Cardiac muscle cell (in vitro differentiated cells and primary cell): Measurements from ENCODE around the gene ERO1B. TPM values are rescaled to one million over a fixed set of nuclear protein-coding genes. Genes with fewer than 3 reads are reported as not detected.

Experiments
- DNase-seq, 2 donors: peaks; one replicate each; pipeline versions ENCODE4 v3.0.0 to v3.0.0-alpha.2; 2010 to 2017; ENCODE audit warnings: low read depth in 1 of 2, low spot score in 1 of 2
- H3K27ac ChIP-seq: fragments of 200-600 bp; sonication (generic); 2 replicates; pipeline ENCODE4 v1.5.1; 2016
- H3K27me3 ChIP-seq: fragments of 200-600 bp; sonication (generic); 2 replicates; pipeline ENCODE4 v1.6.0; 2016; ENCODE audit warnings: control low read depth
- H3K36me3 ChIP-seq: fragments of 200-600 bp; sonication (generic); 2 replicates; pipeline ENCODE4 v1.5.1; 2016; ENCODE audit warnings: control low read depth
- H3K4me1 ChIP-seq: fragments of 200-600 bp; sonication (generic); 2 replicates; pipeline ENCODE4 v1.8.1; 2017; ENCODE audit warnings: low read depth, mild to moderate bottlenecking, mixed run types
- H3K4me3 ChIP-seq: fragments of 200-600 bp; sonication (generic); 2 replicates; pipeline ENCODE4 v1.5.1; 2016; ENCODE audit warnings: mild to moderate bottlenecking
- H3K9me3 ChIP-seq: fragments of 200-600 bp; sonication (generic); 2 replicates; pipeline ENCODE4 v1.5.1; 2017; ENCODE audit warnings: low read depth, mild to moderate bottlenecking, control low read depth
- polyA plus RNA-seq: library from polyadenylated mRNA; unstranded; fragments of >200 nt; fragmentation: Nextera tagmentation; extraction: Ambion mirVana; gene quantifications from 2 replicates; pipeline ENCODE4 v1.2.1, GENCODE V29; 2016
- total RNA-seq: library from RNA; depleted of rRNA; stranded (reverse); fragments of >200 nt; gene quantifications from 2 replicates; pipeline ENCODE4 v1.2.3, GENCODE V29; 2016
- TF ChIP-seq, protein P1 (sequence below): IDR thresholded peaks from 2 replicates; pipeline ENCODE4 v1.5.1; 2012; ENCODE audit warnings: low read depth, mild to moderate bottlenecking, low read length

The ERO1B gene
- total and polyA plus RNA-seq, 2 experiments from 2014 or later = 2.2 to 2.7 TPM

DNA sequence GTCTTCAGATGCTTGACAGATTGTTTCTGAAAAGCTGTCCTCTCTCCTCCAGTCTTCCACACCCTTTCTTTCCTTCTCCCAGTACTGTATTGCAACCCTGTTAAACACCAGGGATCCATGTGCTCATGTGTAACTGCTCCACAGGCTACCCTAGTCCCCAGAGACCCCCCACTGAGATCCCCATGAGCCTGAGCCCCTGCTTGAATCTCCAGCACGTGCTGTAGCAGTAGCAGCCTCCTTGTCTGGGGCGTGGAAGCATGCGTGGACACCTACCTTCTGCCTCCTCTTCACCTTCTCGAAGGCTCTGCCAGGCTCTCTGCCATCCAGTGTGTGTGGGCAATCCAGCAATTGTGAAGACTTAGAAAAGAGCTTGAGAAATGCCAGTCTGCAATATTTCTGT lies 114.2 kb downstream of the ERO1B start:
- no peak overlapping the region for H3K4me3 ChIP-seq
- DNase-seq = no peak
- H3K27me3 ChIP-seq = no peaks in the 10 kb centered on the region
- no peaks in the 10 kb centered on the region for H3K9me3 ChIP-seq
- H3K4me1 ChIP-seq = no peaks in the 10 kb centered on the region
- TF ChIP-seq, protein P1, sequence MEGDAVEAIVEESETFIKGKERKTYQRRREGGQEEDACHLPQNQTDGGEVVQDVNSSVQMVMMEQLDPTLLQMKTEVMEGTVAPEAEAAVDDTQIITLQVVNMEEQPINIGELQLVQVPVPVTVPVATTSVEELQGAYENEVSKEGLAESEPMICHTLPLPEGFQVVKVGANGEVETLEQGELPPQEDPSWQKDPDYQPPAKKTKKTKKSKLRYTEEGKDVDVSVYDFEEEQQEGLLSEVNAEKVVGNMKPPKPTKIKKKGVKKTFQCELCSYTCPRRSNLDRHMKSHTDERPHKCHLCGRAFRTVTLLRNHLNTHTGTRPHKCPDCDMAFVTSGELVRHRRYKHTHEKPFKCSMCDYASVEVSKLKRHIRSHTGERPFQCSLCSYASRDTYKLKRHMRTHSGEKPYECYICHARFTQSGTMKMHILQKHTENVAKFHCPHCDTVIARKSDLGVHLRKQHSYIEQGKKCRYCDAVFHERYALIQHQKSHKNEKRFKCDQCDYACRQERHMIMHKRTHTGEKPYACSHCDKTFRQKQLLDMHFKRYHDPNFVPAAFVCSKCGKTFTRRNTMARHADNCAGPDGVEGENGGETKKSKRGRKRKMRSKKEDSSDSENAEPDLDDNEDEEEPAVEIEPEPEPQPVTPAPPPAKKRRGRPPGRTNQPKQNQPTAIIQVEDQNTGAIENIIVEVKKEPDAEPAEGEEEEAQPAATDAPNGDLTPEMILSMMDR = no peak
- H3K27ac ChIP-seq = no peak overlapping the region
- no peaks in the 10 kb centered on the region for H3K36me3 ChIP-seq

DNA sequence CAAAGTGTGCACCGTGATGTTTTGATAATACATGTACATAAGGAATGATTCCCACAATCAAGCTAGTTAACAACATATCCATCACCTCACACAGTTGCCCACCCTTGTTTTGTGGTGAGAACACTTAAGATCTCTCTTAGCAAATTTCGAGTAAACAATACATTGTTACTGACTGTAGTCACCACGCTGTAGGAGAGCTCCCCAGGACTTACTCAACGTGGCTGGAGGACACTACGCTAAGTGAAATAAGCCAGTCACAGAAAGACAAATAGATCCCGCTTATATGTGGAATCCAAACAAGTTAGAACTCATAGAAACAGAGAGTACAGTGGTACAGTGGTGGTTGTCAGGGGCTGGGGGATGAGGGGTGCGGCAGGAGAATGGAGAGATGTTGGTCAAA lies 114.6 kb downstream of the ERO1B start:
- Histone ChIP-seq H3K27ac (no peak overlapping the region), H3K27me3 (no peaks in the 10 kb centered on the region), H3K36me3 (no peaks in the 10 kb centered on the region), H3K4me3 (no peak overlapping the region), H3K4me1 (no peaks in the 10 kb centered on the region), H3K9me3 (no peaks in the 10 kb centered on the region)
- no peak for DNase-seq
- TF ChIP-seq, protein P1 = no peak

DNA sequence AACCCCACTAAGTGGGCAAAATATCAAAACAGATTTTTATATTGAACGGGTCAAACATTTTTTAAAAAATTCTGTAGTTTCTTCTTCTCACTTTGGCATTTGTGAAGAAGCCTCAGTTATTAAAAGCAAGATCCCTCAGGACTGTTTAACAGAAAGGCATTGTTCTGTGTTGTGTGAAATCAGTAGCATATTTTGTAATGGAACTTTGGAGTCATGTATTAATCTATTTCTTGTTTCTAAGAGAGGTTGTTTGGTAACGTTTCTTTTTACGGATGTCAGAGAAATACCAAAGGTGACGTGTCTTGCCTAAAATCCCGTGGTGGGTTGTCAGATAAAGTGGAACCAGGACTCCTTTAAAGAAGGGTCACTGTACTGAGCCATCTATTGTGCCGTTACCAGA lies 115.7 kb downstream of the ERO1B start:
- no peak for DNase-seq
- TF ChIP-seq, protein P1 = no peak
- H3K9me3 ChIP-seq = no peaks in the 10 kb centered on the region
- no peak overlapping the region for H3K4me3 ChIP-seq
- no peaks in the 10 kb centered on the region for H3K4me1 ChIP-seq
- no peaks in the 10 kb centered on the region for H3K27me3 ChIP-seq
- H3K27ac ChIP-seq = no peak overlapping the region
- no peaks in the 10 kb centered on the region for H3K36me3 ChIP-seq

Other genes with a start within 250 kb of the ERO1B start
- 30.5 and 54.3 TPM in 2 replicates for gene NID1, start 216.9 kb downstream of the ERO1B start, total RNA-seq
- gene NID1, start 216.9 kb downstream of the ERO1B start, polyA plus RNA-seq = 32.1 and 52.1 TPM in 2 replicates
- 3.0 and 4.8 TPM in 2 replicates for gene GPR137B, start 139.4 kb downstream of the ERO1B start, total RNA-seq
- gene GPR137B, start 139.4 kb downstream of the ERO1B start, polyA plus RNA-seq = 0.87 and 4.7 TPM in 2 replicates
- 0.24 and 0.32 TPM in 2 replicates for gene EDARADD, start 112.3 kb upstream of the ERO1B start, total RNA-seq
- gene EDARADD, start 112.3 kb upstream of the ERO1B start, polyA plus RNA-seq = 0.70 and 0.77 TPM in 2 replicates
- gene LGALS8, start 242.0 kb upstream of the ERO1B start, total RNA-seq = 14.4 TPM in 2 replicates
- 14.2 and 19.0 TPM in 2 replicates for gene LGALS8, start 242.0 kb upstream of the ERO1B start, polyA plus RNA-seq